D721Med (cell line): ENCODE measurements around the gene RRP9.

Source experiments
- DNase-seq: peaks from one replicate; pipeline ENCODE4 v3.0.0; 2011; ENCODE audit warnings: low spot score; ENCODE audit not compliant: insufficient read length
- FAIRE-seq: peaks from 2 replicates; lab custom pipeline; 2011; peaks lifted over from hg19 to GRCh38; lab: Jason Lieb, UNC
- TF ChIP-seq, protein P1 (sequence below): IDR thresholded peaks from 2 replicates; pipeline ENCODE4 v1.5.1; 2012; ENCODE audit warnings: mild to moderate bottlenecking, control low read depth; ENCODE audit not compliant: insufficient read depth; ENCODE audit errors: missing control alignments

RRP9 gene

GRCh38 chr3:51946796-51947195, 5.1 kb upstream of the RRP9 start:
- DNase-seq (no peak), FAIRE-seq (no peak)
- TF ChIP-seq, protein P1, sequence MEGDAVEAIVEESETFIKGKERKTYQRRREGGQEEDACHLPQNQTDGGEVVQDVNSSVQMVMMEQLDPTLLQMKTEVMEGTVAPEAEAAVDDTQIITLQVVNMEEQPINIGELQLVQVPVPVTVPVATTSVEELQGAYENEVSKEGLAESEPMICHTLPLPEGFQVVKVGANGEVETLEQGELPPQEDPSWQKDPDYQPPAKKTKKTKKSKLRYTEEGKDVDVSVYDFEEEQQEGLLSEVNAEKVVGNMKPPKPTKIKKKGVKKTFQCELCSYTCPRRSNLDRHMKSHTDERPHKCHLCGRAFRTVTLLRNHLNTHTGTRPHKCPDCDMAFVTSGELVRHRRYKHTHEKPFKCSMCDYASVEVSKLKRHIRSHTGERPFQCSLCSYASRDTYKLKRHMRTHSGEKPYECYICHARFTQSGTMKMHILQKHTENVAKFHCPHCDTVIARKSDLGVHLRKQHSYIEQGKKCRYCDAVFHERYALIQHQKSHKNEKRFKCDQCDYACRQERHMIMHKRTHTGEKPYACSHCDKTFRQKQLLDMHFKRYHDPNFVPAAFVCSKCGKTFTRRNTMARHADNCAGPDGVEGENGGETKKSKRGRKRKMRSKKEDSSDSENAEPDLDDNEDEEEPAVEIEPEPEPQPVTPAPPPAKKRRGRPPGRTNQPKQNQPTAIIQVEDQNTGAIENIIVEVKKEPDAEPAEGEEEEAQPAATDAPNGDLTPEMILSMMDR: no peak

DNA sequence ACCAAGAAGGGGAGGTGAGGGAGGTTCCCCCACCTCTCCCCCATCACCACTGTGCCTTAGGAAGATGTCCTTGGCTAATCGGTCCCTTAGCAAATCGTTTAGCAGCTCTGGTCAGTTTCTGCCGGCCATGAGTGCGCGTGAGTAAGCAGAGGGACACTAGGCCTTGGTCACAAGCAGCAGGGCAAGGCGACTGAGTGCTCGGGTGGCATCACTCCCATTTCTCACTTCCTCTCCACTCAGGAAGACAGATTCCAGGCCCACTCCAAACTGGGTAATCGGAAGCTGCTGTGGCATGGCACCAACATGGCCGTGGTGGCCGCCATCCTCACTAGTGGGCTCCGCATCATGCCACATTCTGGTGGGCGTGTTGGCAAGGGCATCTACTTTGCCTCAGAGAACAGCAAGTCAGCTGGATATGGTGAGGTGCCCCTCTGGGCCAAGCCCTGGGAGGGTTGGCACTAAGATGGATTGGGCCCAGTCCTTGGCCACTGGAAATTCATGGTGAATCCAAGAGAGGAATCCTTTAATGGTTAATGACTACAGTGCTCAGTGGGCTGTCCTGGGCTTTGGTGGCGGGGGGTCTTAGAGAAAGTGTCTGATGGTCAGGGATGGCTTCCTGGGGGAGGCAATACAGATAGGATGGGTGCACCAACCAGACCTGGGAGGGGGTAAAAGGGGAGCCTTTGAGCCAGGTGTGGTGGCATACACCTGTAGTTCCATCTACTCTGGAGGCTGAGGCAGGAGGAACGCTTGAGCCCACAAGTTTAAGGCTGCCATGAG, 4.4 kb upstream of the RRP9 start:
- no peak for DNase-seq
- TF ChIP-seq, protein P1: no peak
- FAIRE-seq: no peak

DNA sequence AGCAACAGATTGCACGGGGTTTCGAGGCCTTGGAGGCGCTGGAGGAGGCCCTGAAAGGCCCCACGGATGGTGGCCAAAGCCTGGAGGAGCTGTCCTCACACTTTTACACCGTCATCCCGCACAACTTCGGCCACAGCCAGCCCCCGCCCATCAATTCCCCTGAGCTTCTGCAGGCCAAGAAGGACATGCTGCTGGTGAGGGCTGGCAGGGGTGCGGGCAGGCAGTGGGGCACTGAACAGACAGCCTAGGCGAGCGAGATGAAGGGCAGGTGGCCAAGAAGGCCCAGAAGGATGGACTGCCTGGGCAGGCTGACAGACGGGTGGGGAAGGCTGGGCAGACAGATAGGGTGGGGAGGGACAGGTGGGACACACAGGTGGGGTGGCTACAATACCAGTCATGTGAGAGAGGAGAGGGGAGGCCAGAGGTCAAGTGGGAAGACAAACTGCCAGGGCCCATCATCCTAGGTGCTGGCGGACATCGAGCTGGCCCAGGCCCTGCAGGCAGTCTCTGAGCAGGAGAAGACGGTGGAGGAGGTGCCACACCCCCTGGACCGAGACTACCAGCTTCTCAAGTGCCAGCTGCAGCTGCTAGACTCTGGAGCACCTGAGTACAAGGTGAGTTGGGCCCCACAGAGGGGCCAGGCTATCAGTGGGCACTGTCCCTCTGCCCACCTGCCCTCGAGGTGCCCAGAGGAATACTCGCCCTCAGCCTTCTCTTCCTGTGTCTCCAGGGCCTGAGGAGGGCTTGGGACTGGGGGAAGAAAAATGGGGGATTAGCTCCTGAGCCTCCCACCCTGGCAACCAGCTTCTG, 3.5 kb upstream of the RRP9 start:
- TF ChIP-seq, protein P1: no peak
- FAIRE-seq: no peak
- no peak for DNase-seq

DNA sequence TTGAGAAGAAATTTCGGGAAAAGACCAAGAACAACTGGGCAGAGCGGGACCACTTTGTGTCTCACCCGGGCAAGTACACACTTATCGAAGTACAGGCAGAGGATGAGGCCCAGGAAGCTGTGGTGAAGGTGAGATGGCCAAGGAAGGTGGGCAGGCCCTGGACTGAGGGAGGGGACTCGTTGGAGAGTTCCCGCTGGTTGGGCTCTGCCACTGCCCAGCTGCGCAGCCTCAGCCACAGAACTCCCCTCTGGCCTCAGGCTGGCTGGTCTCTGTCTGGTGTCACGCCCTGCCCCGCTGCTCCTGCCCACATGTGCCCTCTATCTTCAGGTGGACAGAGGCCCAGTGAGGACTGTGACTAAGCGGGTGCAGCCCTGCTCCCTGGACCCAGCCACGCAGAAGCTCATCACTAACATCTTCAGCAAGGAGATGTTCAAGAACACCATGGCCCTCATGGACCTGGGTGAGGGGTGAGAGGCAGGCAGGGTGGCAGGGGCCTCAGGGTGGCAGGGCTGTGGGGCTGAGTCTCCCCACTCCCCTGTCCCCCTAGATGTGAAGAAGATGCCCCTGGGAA, 2.8 kb upstream of the RRP9 start:
- TF ChIP-seq, protein P1: no peak
- FAIRE-seq (no peak), DNase-seq (no peak)

- no peak for FAIRE-seq
- TF ChIP-seq, protein P1: no peak
- DNase-seq: no peak
These were observed 2.0 kb upstream of the RRP9 start for GRCh38 chr3:51943451-51944391.

DNA sequence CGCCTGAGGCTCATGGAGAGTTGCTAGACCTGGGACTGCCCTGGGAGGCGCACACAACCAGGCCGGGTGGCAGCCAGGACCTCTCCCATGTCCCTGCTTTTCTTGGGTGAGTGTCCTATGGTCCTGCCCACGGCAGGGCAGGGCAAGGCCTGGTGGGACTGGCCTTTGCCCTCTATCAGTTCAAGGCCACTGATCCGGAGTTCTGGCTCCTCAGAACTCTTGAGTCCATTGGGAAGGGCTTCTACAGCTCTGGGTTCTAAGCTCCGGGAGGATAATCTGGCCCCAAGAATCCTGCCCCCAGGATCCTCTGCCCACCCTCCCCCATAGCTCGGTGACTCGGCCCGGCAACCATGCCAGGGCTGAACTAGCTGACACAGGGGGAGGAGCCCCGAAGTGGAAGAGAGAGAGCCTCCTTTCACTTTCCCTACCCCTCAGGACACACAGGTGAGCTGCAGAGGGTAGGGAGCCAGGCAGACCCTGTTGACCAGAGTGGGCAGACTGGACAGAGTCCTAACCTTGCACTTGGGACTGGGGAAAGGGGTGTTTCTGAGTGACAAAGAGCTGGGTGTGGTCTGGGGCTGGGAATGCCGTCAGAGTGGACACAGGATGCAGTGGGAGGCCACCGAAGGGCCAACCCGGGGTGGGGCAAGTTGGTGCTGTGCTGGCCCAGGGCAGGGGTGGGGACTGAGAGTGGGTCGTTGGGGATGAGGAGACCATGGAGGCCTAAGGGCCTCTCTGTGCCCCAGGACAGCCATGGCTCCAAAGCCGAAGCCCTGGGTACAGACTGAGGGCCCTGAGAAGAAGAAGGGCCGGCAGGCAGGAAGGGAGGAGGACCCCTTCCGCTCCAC, 1.1 kb upstream of the RRP9 start:
- peak; percentile 63 for DNase-seq
- no peak for FAIRE-seq
- TF ChIP-seq, protein P1: no peak
